K562 (cell line): ENCODE data around the gene SESN3.

Experiments used
- JUN ChIP-seq, 2 experiments: sonication (generic) in 1 of 2; formaldehyde crosslinking in 1 of 2; IDR thresholded peaks; 2 replicates each; pipeline versions ENCODE4 v1.6.1 to v1.8.0; 2012 to 2022; ENCODE audit warnings: borderline replicate concordance in 2 of 2, mild to moderate bottlenecking in 2 of 2, improper control_type of control experiment in 1 of 2, low read depth in 1 of 2, low read length in 1 of 2, missing genetic modification reagents in 1 of 2
- POLR2A ChIP-seq: fragments of 450-650 bp; conservative IDR thresholded peaks from 2 replicates; pipeline ENCODE4 v1.6.1; 2016
- POLR2AphosphoS5 ChIP-seq: IDR thresholded peaks from 2 replicates; pipeline ENCODE4 v1.6.1; 2011; ENCODE audit warnings: mild to moderate bottlenecking, low read depth, low read length, moderate library complexity; ENCODE audit not compliant: control insufficient read depth, insufficient read depth
- SIN3B ChIP-seq: fragments of 450-650 bp; IDR thresholded peaks from 2 replicates; pipeline ENCODE4 v1.6.1; 2017; ENCODE audit warnings: low read depth, mild to moderate bottlenecking, moderate library complexity
- TBP ChIP-seq: optimal IDR thresholded peaks from 2 replicates; pipeline ENCODE3; 2011; ENCODE audit warnings: low read depth, low read length, improper control_type of control experiment
- ZNF146 ChIP-seq: IDR thresholded peaks from one replicate; pipeline ENCODE4 v1.6.1; 2018; ENCODE audit warnings: missing compliant biosample characterization; ENCODE audit not compliant: unreplicated experiment
- TF ChIP-seq, protein P1 (sequence below): fragments of 250-450 bp; sonication (Bioruptor Pico); IDR thresholded peaks from 2 replicates; pipeline ENCODE4 v1.5.0; 2020; ENCODE audit warnings: mild to moderate bottlenecking, borderline replicate concordance
- TF ChIP-seq, protein P2 (sequence below): sonication (generic); formaldehyde crosslinking; IDR thresholded peaks from 2 replicates; pipeline ENCODE4 v1.8.0; 2022; ENCODE audit warnings: mild to moderate bottlenecking, missing genetic modification reagents
- TF ChIP-seq, protein P3 (sequence below), 3 experiments: IDR thresholded peaks in 2 of 3; conservative IDR thresholded peaks in 1 of 3; 2 replicates each; pipeline ENCODE4 v1.5.1; 2011 to 2012; ENCODE audit warnings: low read length in 3 of 3, mild to moderate bottlenecking in 3 of 3, control low read depth in 2 of 3, improper control_type of control experiment in 1 of 3, inconsistent platforms in 1 of 3, low read depth in 1 of 3, mixed read lengths in 1 of 3, moderate library complexity in 1 of 3; ENCODE audit not compliant: insufficient read depth in 2 of 3

DNA sequence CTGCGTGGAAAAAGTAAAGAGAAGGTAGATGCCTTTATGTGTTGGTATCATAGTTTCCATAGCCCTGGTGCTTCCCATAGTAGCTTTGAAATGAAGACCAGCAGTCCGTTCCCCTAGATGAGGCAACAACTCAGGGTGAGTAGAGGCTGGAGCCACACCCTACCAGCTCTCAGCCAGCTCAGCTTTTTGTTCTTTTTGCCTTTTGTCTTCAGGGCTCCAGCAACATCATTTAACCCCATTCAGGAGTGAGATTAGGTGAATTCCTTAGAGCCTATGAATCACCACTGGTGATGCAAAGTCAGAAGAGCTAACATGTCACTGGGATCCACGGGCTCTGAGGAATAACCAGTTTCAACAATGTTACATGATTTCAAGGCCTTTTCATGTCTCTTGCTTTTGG, 14.0 kb upstream of the SESN3 start:
- no peak for TF ChIP-seq POLR2A
- no peak for TF ChIP-seq TBP
- TF ChIP-seq JUN (IDR thresholded peaks at IDR 0.05; ENCODE audit: borderline replicate concordance, low read depth, low read length), result no peak
- no peak for TF ChIP-seq JUN (CRISPR knock-in tag; IDR thresholded peaks at IDR 0.05; ENCODE audit: borderline replicate concordance)
- TF ChIP-seq, protein P1, sequence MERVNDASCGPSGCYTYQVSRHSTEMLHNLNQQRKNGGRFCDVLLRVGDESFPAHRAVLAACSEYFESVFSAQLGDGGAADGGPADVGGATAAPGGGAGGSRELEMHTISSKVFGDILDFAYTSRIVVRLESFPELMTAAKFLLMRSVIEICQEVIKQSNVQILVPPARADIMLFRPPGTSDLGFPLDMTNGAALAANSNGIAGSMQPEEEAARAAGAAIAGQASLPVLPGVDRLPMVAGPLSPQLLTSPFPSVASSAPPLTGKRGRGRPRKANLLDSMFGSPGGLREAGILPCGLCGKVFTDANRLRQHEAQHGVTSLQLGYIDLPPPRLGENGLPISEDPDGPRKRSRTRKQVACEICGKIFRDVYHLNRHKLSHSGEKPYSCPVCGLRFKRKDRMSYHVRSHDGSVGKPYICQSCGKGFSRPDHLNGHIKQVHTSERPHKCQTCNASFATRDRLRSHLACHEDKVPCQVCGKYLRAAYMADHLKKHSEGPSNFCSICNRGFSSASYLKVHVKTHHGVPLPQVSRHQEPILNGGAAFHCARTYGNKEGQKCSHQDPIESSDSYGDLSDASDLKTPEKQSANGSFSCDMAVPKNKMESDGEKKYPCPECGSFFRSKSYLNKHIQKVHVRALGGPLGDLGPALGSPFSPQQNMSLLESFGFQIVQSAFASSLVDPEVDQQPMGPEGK (CRISPR knock-in tag), result no peak
- TF ChIP-seq ZNF146, result no peak
- TF ChIP-seq POLR2AphosphoS5, result no peak
- TF ChIP-seq, protein P2, sequence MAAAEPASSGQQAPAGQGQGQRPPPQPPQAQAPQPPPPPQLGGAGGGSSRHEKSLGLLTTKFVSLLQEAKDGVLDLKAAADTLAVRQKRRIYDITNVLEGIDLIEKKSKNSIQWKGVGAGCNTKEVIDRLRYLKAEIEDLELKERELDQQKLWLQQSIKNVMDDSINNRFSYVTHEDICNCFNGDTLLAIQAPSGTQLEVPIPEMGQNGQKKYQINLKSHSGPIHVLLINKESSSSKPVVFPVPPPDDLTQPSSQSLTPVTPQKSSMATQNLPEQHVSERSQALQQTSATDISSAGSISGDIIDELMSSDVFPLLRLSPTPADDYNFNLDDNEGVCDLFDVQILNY, result no peak
- TF ChIP-seq, protein P3, sequence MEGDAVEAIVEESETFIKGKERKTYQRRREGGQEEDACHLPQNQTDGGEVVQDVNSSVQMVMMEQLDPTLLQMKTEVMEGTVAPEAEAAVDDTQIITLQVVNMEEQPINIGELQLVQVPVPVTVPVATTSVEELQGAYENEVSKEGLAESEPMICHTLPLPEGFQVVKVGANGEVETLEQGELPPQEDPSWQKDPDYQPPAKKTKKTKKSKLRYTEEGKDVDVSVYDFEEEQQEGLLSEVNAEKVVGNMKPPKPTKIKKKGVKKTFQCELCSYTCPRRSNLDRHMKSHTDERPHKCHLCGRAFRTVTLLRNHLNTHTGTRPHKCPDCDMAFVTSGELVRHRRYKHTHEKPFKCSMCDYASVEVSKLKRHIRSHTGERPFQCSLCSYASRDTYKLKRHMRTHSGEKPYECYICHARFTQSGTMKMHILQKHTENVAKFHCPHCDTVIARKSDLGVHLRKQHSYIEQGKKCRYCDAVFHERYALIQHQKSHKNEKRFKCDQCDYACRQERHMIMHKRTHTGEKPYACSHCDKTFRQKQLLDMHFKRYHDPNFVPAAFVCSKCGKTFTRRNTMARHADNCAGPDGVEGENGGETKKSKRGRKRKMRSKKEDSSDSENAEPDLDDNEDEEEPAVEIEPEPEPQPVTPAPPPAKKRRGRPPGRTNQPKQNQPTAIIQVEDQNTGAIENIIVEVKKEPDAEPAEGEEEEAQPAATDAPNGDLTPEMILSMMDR (IDR thresholded peaks at IDR 0.05 in 2 of 3, conservative IDR thresholded peaks at IDR 0.05 in 1 of 3; ENCODE audit: insufficient read depth in 2 of 3, low read depth in 1 of 3, low read length in 3 of 3), result no peak
- TF ChIP-seq SIN3B, result no peak
